ENCODE results near the gene ADAMTS7. TPM values are rescaled to one million over a fixed set of nuclear protein-coding genes. Genes with fewer than 3 reads are reported as not detected.
"Not testable (repeated sequence)": the region's sequence is repeated elsewhere in the genome, so short reads cannot be mapped to it uniquely, and the experiment has no call there.

Gene ADAMTS7
- total and polyA plus RNA-seq, 2 donors, result 0.47 to 0.94 TPM

DNA sequence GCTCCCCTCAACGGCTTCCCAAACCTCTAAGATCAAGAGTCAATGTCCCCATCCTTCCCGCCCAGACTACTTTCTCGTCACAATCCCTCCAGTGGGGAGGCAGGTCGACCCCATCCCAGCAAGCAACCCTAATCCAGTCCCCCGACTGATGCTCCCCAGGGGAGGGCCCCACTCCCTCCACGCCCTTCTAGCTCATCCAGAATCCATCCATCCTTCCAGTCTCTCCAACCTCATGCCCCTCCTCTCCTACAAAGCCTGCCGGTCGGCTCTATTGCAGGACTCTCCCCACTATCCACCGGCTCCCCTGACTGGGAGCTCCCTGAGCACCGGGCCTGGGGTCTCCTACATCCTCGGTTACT is 1.3 kb downstream of the ADAMTS7 start:
- H3K27ac ChIP-seq (ENCODE audit: low read depth in 1 of 2, low read length in 1 of 2), result no peak overlapping the region
- peaks cover 45 to 73% of the 10 kb centered on the region in 2 donors for H3K27me3 ChIP-seq (ENCODE audit: control insufficient read depth in 2 of 2, insufficient read depth in 1 of 2, low read length in 1 of 2)
- no peaks in the 10 kb centered on the region for H3K36me3 ChIP-seq (ENCODE audit: control insufficient read depth in 2 of 2, insufficient read depth in 2 of 2, low read length in 1 of 2)
- 43% methylated on average over 11 of the region's 11 CpGs for WGBS
- H3K9me3 ChIP-seq (ENCODE audit: control insufficient read depth in 2 of 2, insufficient read depth in 1 of 2, low read length in 1 of 2), result peaks cover 9 to 11% of the 10 kb centered on the region in 2 donors
- H3K4me1 ChIP-seq (ENCODE audit: control insufficient read depth in 2 of 2, insufficient read depth in 2 of 2, low read length in 2 of 2), result peaks cover 10 to 11% of the 10 kb centered on the region in 2 donors
- no peak overlapping the region for H3K4me3 ChIP-seq (ENCODE audit: low read length in 2 of 2)
- no peak for DNase-seq (ENCODE audit: low read depth in 6 of 9, low spot score in 9 of 9)

GRCh38 chr15:78808550-78808949 is 2.7 kb downstream of the ADAMTS7 start:
- H3K27me3 ChIP-seq (ENCODE audit: control insufficient read depth in 2 of 2, insufficient read depth in 1 of 2, low read length in 1 of 2), result peaks cover 45 to 65% of the 10 kb centered on the region in 2 donors
- peaks cover 9 to 11% of the 10 kb centered on the region in 2 donors for H3K9me3 ChIP-seq (ENCODE audit: control insufficient read depth in 2 of 2, insufficient read depth in 1 of 2, low read length in 1 of 2)
- H3K27ac ChIP-seq (ENCODE audit: low read depth in 1 of 2, low read length in 1 of 2), result no peak overlapping the region
- no peak overlapping the region for H3K4me3 ChIP-seq (ENCODE audit: low read length in 2 of 2)
- 40% methylated on average over 2 of the region's 2 CpGs for WGBS
- no peaks in the 10 kb centered on the region for H3K36me3 ChIP-seq (ENCODE audit: control insufficient read depth in 2 of 2, insufficient read depth in 2 of 2, low read length in 1 of 2)
- DNase-seq (ENCODE audit: low read depth in 6 of 9, low spot score in 9 of 9), result peak in 2 of 9 donors; percentile 30 to 33
- H3K4me1 ChIP-seq (ENCODE audit: control insufficient read depth in 2 of 2, insufficient read depth in 2 of 2, low read length in 2 of 2), result peaks cover 10 to 11% of the 10 kb centered on the region in 2 donors

DNA sequence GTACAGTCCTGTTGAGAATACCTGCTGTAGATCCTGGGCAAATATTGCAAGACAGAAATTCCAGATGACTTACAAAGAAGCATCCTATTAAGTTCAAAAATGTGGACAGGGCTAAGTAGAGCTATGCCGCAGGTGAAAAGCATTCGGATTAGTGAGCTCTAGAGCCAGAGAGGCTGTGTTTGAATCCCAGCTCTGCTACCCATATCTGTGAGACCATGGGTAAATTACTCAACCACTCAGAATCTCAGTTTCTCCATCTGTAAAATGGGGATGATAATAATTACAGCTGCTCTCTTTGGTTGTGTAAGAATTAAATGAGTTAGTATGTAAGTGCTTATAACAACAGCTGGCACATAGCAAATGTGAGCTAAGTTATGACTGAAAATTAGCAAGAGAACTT is 3.9 kb downstream of the ADAMTS7 start:
- no peak for DNase-seq (ENCODE audit: low read depth in 6 of 9, low spot score in 9 of 9)
- WGBS, result 97% methylated on average over 2 of the region's 2 CpGs
- Histone ChIP-seq H3K4me3 (ENCODE audit: low read length in 2 of 2) (no peak overlapping the region), H3K4me1 (ENCODE audit: control insufficient read depth in 2 of 2, insufficient read depth in 2 of 2, low read length in 2 of 2) (peaks cover 10 to 11% of the 10 kb centered on the region in 2 donors), H3K27ac (ENCODE audit: low read depth in 1 of 2, low read length in 1 of 2) (no peak overlapping the region), H3K36me3 (ENCODE audit: control insufficient read depth in 2 of 2, insufficient read depth in 2 of 2, low read length in 1 of 2) (no peaks in the 10 kb centered on the region), H3K9me3 (ENCODE audit: control insufficient read depth in 2 of 2, insufficient read depth in 1 of 2, low read length in 1 of 2) (peaks cover 9 to 11% of the 10 kb centered on the region in 2 donors), H3K27me3 (ENCODE audit: control insufficient read depth in 2 of 2, insufficient read depth in 1 of 2, low read length in 1 of 2) (peaks cover 40 to 53% of the 10 kb centered on the region in 2 donors)

DNA sequence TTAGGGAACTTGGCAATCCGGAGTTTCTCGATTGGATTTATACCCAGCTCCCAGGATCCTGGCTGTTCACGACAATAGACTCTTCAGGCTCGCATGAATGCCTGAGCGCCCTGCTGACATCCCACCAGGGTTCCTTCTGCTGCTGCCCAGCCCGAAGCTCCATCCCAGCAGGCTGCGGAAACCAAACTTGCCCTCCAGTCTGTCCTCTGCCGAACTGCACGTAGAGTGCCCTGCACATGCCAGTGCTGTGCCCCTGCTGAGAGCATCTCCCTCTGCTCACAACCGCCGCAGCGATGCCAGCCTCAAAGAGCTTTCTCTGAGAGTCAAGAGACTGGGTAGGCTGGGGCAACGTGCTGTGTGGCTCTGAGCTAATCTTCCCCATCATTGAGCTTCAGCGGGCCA is 6.9 kb downstream of the ADAMTS7 start:
- no peak for DNase-seq (ENCODE audit: low read depth in 6 of 9, low spot score in 9 of 9)
- Histone ChIP-seq H3K4me3 (ENCODE audit: low read length in 2 of 2) (no peak overlapping the region), H3K4me1 (ENCODE audit: control insufficient read depth in 2 of 2, insufficient read depth in 2 of 2, low read length in 2 of 2) (no peaks in the 10 kb centered on the region), H3K9me3 (ENCODE audit: control insufficient read depth in 2 of 2, insufficient read depth in 1 of 2, low read length in 1 of 2) (peaks cover 6 to 8% of the 10 kb centered on the region in 2 donors), H3K36me3 (ENCODE audit: control insufficient read depth in 2 of 2, insufficient read depth in 2 of 2, low read length in 1 of 2) (no peaks in the 10 kb centered on the region), H3K27ac (ENCODE audit: low read depth in 1 of 2, low read length in 1 of 2) (no peak overlapping the region), H3K27me3 (ENCODE audit: control insufficient read depth in 2 of 2, insufficient read depth in 1 of 2, low read length in 1 of 2) (peaks cover 13 to 25% of the 10 kb centered on the region in 2 donors)
- 87% methylated on average over 14 of the region's 14 CpGs for WGBS

- peaks cover 0 to 4% of the 10 kb centered on the region in 2 donors for H3K27me3 ChIP-seq (ENCODE audit: control insufficient read depth in 2 of 2, insufficient read depth in 1 of 2, low read length in 1 of 2)
- H3K36me3 ChIP-seq (ENCODE audit: control insufficient read depth in 2 of 2, insufficient read depth in 2 of 2, low read length in 1 of 2), result no peaks in the 10 kb centered on the region
- no peaks in the 10 kb centered on the region for H3K4me1 ChIP-seq (ENCODE audit: control insufficient read depth in 2 of 2, insufficient read depth in 2 of 2, low read length in 2 of 2)
- no peaks in the 10 kb centered on the region for H3K9me3 ChIP-seq (ENCODE audit: control insufficient read depth in 2 of 2, insufficient read depth in 1 of 2, low read length in 1 of 2)
- H3K27ac ChIP-seq (ENCODE audit: low read depth in 1 of 2, low read length in 1 of 2), result no peak overlapping the region
- no peak for DNase-seq (ENCODE audit: low read depth in 6 of 9, low spot score in 9 of 9)
- WGBS, result 97% methylated on average over 21 of the region's 21 CpGs
- H3K4me3 ChIP-seq (ENCODE audit: low read length in 2 of 2), result no peak overlapping the region
These were observed 10.5 kb downstream of the ADAMTS7 start for GRCh38 chr15:78800806-78801205.

GRCh38 chr15:78800189-78800588 is 11.1 kb downstream of the ADAMTS7 start:
- Histone ChIP-seq H3K4me3 (ENCODE audit: low read length in 2 of 2) (no peak overlapping the region), H3K27me3 (ENCODE audit: control insufficient read depth in 2 of 2, insufficient read depth in 1 of 2, low read length in 1 of 2) (peaks cover 0 to 4% of the 10 kb centered on the region in 2 donors), H3K9me3 (ENCODE audit: control insufficient read depth in 2 of 2, insufficient read depth in 1 of 2, low read length in 1 of 2) (no peaks in the 10 kb centered on the region), H3K4me1 (ENCODE audit: control insufficient read depth in 2 of 2, insufficient read depth in 2 of 2, low read length in 2 of 2) (no peaks in the 10 kb centered on the region), H3K27ac (ENCODE audit: low read depth in 1 of 2, low read length in 1 of 2) (no peak overlapping the region), H3K36me3 (ENCODE audit: control insufficient read depth in 2 of 2, insufficient read depth in 2 of 2, low read length in 1 of 2) (no peaks in the 10 kb centered on the region)
- 93% methylated on average over 48 of the region's 48 CpGs for WGBS
- DNase-seq (ENCODE audit: low read depth in 6 of 9, low spot score in 9 of 9), result no peak

DNA sequence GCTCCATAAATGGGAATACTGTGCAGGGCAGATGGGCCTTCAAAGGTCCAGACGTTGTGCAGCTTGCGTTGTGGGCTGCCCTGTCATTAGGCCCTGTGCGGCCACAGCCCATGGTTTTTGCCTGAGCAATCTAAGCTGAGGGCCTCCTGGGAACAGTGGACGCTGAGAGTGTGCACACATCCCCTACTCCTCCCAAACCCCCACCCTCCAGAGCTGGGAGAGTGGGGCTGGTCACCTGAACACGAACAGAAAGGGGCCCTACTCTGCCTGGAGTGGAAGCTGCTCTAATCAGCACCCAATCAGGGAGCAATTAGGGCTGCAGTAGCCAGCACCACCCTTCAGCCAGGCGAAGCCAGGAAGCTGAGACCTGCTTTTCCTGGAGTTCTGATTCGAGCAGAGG is 12.2 kb downstream of the ADAMTS7 start:
- not testable (repeated sequence) for DNase-seq (ENCODE audit: low read depth in 6 of 9, low spot score in 9 of 9); H3K27ac ChIP-seq (ENCODE audit: low read depth in 1 of 2, low read length in 1 of 2); H3K4me3 ChIP-seq (ENCODE audit: low read length in 2 of 2); H3K9me3 ChIP-seq (ENCODE audit: control insufficient read depth in 2 of 2, insufficient read depth in 1 of 2, low read length in 1 of 2); H3K36me3 ChIP-seq (ENCODE audit: control insufficient read depth in 2 of 2, insufficient read depth in 2 of 2, low read length in 1 of 2); H3K4me1 ChIP-seq (ENCODE audit: control insufficient read depth in 2 of 2, insufficient read depth in 2 of 2, low read length in 2 of 2); H3K27me3 ChIP-seq (ENCODE audit: control insufficient read depth in 2 of 2, insufficient read depth in 1 of 2, low read length in 1 of 2)
- WGBS, result 74% methylated on average over 2 of the region's 7 CpGs

GRCh38 chr15:78798355-78798754 is 12.9 kb downstream of the ADAMTS7 start:
- 93% methylated on average over 5 of the region's 5 CpGs for WGBS
- not testable (repeated sequence) for H3K9me3 ChIP-seq (ENCODE audit: control insufficient read depth in 2 of 2, insufficient read depth in 1 of 2, low read length in 1 of 2); H3K4me3 ChIP-seq (ENCODE audit: low read length in 2 of 2); H3K36me3 ChIP-seq (ENCODE audit: control insufficient read depth in 2 of 2, insufficient read depth in 2 of 2, low read length in 1 of 2); H3K4me1 ChIP-seq (ENCODE audit: control insufficient read depth in 2 of 2, insufficient read depth in 2 of 2, low read length in 2 of 2); H3K27ac ChIP-seq (ENCODE audit: low read depth in 1 of 2, low read length in 1 of 2); DNase-seq (ENCODE audit: low read depth in 6 of 9, low spot score in 9 of 9); H3K27me3 ChIP-seq (ENCODE audit: control insufficient read depth in 2 of 2, insufficient read depth in 1 of 2, low read length in 1 of 2)

- no peaks in the 10 kb centered on the region for H3K4me1 ChIP-seq (ENCODE audit: control insufficient read depth in 2 of 2, insufficient read depth in 2 of 2, low read length in 2 of 2)
- DNase-seq (ENCODE audit: low read depth in 6 of 9, low spot score in 9 of 9), result no peak
- 95% methylated on average over 13 of the region's 13 CpGs for WGBS
These were observed 13.3 kb downstream of the ADAMTS7 start for GRCh38 chr15:78797951-78798350.

GRCh38 chr15:78796510-78796909 is 14.8 kb downstream of the ADAMTS7 start:
- WGBS, result 97% methylated on average over 15 of the region's 15 CpGs
- no peaks in the 10 kb centered on the region for H3K9me3 ChIP-seq (ENCODE audit: control insufficient read depth in 2 of 2, insufficient read depth in 1 of 2, low read length in 1 of 2)
- H3K4me3 ChIP-seq (ENCODE audit: low read length in 2 of 2), result no peak overlapping the region
- H3K4me1 ChIP-seq (ENCODE audit: control insufficient read depth in 2 of 2, insufficient read depth in 2 of 2, low read length in 2 of 2), result no peaks in the 10 kb centered on the region
- no peak for DNase-seq (ENCODE audit: low read depth in 6 of 9, low spot score in 9 of 9)
- no peak overlapping the region for H3K27ac ChIP-seq (ENCODE audit: low read depth in 1 of 2, low read length in 1 of 2)
- H3K36me3 ChIP-seq (ENCODE audit: control insufficient read depth in 2 of 2, insufficient read depth in 2 of 2, low read length in 1 of 2), result no peaks in the 10 kb centered on the region
- no peaks in the 10 kb centered on the region for H3K27me3 ChIP-seq (ENCODE audit: control insufficient read depth in 2 of 2, insufficient read depth in 1 of 2, low read length in 1 of 2)

More at GRCh38 chr15:78797951-78798350, 13.3 kb downstream of the ADAMTS7 start:
- Histone ChIP-seq H3K9me3 (ENCODE audit: control insufficient read depth in 2 of 2, insufficient read depth in 1 of 2, low read length in 1 of 2) (no peaks in the 10 kb centered on the region), H3K27me3 (ENCODE audit: control insufficient read depth in 2 of 2, insufficient read depth in 1 of 2, low read length in 1 of 2) (no peaks in the 10 kb centered on the region), H3K4me3 (ENCODE audit: low read length in 2 of 2) (no peak overlapping the region), H3K36me3 (ENCODE audit: control insufficient read depth in 2 of 2, insufficient read depth in 2 of 2, low read length in 1 of 2) (no peaks in the 10 kb centered on the region), H3K27ac (ENCODE audit: low read depth in 1 of 2, low read length in 1 of 2) (no peak overlapping the region)

Data from thymus (tissue), 11 donors.